GM18861 (cell line): ENCODE results near the gene B3GNT7.
"Not testable (repeated sequence)": the region's sequence is repeated elsewhere in the genome, so short reads cannot be mapped to it uniquely, and the experiment has no call there.

ENCODE experiments used
- ATAC-seq: cut with Tn5 transposase; IDR thresholded peaks from one replicate; pipeline ENCODE4 v1.9.1; 2021; ENCODE audit not compliant: unreplicated experiment

B3GNT7 gene

DNA sequence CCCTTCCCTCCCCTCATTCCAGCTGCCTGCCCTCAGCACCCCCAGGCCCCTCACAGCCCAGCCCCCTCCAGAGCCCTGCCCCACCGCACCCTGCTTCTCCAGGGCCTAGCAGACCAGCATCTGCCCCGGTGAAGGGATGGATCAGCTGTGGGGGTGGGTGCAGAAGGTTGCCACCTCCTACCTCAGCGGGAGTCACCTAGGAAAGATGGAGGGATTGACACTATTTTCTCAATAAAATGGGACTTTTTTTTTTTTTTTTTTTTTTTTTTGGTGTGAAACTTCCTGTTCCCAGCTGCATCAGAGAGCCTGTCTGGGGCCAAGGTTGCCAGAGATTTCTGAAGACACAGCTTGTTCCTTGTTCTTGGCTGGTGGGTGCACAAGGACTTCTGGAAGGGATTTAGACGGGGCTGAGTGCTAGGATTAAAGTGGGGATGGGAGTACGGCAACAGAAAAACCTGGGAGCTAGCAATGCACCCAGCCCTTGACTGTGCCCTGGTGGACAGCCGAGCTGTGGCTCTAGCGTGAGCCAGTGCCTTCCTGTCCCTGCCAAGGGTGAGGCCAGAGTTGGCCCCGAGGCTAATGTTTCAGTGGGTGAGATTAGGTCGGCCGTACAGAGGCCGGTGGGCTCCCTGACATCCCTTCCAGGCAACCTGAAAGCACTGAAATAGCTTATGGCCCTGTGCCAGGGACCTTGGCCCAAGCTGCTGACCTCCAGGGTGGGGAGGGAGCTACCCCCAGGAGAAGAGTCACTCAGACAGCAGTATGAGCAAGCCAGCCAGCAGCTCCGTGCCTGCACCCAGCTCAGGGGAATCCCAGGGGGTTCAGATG is 4.6 kb downstream of the B3GNT7 start:
- no peak for ATAC-seq

DNA sequence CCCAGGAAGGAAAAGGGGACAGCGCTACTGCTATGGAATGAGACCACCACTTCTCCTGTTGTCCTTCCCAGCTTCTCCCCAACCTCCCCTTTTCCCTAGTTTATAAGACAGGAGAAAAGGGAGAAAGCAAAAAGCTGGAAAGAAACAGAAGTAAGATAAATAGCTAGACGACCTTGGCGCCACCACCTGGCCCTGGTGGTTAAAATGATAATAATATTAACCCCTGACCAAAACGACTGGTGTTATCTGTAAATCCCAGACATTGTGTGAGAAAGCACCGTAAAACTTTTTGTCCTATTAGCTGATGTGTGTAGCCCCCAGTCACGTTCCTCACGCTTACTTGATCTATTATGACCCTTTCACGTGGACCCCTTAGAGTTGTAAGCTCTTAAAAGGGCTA is 5.2 kb downstream of the B3GNT7 start:
- not testable (repeated sequence) for ATAC-seq

DNA sequence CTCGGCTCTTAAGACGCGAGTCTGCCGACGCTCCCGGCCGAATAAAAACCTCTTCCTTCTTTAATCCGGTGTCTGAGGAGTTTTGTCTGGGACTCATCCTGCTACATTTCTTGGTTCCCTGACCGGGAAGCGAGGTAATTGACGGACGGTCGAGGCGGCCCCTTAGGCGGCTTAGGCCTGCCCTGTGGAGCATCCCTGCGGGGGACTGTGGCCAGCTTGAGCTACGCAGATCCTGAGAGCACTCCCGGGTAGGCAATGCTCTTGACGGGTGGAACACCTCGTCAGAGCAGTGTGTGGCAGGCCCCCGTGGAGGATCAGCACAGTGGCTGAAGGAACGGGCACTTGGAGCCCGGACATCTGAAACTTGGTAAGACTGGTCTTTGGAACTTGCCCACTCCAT is 5.6 kb downstream of the B3GNT7 start:
- not testable (repeated sequence) for ATAC-seq

DNA sequence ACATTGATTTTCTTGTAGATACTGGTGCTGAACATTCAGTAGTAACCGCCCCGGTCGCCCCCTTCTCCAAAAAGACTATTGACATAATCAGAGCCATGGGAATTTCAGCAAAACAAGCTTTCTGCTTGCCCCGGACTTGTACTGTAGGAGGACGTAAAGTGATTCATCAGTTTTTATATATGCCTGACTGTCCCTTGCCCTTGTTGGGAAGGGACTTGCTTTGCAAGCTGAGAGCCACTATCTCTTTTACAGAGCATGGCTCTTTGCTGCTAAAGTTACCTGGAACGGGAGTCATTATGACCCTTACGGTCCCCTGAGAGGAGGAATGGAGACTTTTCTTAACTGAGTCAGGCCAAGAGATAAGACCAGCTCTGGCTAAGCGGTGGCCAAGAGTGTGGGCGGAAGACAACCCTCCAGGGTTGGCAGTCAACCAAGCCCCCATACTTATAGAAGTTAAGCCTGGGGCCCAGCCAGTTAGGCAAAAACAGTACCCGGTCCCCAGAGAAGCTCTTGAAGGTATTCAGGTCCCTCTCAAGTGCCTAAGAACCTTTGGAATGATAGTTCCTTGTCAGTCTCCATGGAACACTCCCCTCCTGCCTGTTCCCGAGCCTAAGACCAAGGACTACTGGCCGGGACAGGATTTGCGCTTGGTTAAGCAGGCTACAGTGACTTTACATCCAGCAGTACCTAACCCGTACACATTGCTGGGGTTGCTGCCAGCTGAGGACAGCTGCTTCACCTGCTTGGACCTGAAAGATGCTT is 8.1 kb downstream of the B3GNT7 start:
- not testable (repeated sequence) for ATAC-seq

DNA sequence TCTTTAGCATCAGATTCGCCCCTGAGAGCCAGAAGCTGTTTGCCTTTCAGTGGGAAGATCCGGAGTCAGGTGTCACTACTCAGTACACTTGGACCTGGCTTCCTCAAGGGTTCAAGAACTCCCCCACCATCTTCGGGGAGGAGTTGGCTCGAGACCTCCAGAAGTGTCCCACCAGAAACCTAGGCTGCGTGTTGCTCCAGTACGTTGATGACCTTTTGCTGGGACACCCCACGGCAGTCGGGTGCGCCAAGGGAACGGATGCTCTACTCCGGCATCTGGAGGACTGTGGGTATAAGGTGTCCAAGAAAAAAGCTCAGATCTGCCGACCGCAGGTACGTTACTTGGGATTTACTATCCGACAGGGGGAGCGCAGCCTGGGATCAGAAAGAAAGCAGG is 8.7 kb downstream of the B3GNT7 start:
- ATAC-seq = not testable (repeated sequence)

DNA sequence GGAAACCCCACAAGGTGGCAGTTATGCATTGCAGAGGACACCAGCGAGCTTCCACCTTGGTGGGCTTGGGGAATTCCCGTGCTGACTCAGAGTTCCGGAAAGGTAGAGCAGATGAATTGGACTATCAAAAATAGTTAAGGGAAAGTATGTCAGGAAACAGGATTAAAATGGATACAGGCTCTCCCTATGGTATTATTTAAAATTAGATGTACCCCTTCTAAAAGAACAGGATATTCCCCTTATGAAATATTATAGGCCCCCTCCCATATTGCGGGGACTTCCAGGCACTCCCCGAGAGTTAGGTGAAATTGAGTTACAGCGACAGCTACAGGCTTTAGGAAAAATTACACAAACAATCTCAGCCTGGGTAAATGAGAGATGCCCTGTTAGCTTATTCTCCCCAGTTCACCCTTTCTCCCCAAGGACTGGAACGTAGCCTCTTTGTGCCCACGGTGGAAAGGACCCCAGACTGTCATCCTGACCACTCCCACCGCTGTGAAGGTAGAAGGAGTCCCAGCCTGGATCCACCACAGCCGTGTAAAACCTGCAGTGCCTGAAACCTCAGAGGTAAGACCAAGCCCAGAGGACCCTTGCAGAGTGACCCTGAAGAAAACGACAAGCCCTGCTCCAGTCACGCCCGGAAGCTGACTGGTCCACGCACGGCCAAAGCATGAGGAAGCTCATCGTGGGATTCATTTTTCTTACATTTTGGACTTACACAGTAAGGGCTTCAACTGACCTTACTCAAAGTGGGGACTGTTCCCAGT is 10.3 kb downstream of the B3GNT7 start:
- ATAC-seq = not testable (repeated sequence)

DNA sequence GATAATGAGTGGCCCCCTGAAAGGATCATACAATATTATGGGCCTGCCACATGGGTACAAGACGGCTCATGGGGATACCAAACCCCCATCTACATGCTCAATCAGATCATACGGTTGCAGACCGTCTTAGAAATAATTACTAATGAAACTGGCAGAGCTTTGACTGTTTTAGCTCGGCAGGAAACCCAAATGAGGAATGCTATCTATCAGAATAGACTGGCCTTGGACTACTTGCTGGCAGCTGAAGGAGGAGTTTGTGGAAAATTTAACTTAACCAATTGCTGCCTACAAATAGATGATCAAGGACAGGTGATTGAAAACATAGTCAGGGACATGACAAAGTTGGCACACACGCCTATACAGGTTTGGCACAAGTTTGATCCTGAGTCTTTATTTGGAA is 12.2 kb downstream of the B3GNT7 start:
- ATAC-seq = not testable (repeated sequence)

DNA sequence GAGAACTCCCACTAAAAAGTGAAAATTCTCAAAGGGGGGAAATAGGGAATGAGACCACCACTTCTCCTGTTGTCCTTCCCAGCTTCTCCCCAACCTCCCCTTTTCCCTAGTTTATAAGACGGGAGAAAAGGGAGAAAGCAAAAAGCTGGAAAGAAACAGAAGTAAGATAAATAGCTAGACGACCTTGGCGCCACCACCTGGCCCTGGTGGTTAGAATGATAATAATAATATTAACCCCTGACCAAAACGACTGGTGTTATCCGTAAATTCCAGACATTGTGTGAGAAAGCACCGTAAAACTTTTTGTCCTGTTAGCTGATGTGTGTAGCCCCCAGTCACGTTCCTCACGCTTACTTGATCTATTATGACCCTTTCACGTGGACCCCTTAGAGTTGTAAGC is 12.8 kb downstream of the B3GNT7 start:
- not testable (repeated sequence) for ATAC-seq

DNA sequence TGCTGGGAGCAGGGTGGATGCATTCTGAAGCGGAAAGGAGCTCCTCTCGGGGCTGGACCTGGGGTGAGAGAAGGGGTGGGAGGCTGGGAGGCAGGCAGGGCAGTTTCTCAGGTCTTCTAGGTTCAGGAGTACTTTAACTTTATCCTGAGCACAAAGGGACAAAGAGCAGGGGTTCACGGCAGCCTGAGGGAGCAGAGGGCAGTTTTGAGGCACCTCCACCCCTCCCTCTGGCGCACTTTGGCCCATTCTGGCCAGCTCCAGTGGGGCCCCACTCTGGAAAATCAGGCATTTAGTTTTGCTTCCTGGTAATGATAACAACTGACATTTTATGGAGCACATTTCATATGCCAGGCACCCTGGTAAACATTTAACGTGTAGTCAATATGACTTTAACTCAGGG is 14.3 kb downstream of the B3GNT7 start:
- no peak for ATAC-seq

DNA sequence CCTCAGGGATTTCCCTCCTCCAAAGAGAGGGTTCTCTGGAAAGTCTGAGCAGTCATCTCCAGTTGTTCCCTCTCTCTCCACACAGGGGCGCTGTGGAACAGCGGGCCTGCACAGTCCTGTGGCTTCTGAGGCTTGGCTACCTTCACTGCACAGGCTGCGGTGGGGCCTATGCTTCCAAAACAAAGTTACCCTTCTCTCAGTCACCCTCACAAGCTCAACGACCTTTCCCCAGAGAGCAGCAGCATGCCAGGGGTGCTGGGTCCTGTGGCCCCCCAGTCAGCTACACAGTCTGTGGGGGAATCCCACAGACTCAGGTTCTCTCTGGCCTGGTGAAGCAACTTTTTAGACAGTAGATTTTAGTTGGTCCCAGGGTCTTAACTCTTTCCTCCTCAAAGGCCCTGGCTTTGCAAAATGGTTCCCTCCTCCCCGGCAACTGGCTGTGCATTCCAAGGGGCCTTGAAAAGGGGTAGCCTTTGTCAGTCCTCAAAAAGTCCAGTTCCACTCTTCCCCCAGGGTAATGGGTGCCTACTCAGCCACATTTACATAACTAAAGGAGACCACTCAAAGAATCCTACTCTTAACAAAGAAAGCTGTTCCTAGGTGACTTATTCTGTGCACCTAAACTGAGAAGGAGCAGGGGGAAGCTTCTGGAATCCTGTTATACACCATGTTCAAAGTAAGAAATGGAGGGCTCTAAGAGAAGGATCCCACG is 14.9 kb downstream of the B3GNT7 start:
- no peak for ATAC-seq

DNA sequence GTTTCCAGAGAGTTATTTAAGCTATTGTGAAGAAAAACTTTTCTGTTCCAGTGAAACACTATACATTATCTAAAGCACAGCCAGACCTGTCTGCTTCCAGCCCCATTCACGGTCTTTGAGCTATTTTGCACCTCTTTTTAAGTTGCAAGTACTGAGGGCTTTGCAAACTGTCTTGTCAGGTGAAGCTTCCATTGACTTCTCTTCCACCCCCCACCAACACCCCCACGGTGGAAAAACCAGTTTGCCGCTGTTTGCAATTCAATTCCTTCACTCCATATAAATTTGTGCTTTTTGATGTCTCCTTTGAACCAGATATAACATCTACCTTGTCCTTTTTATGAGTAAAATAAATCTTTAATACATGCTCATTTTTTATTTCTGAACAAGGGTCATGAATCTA is 15.7 kb downstream of the B3GNT7 start:
- ATAC-seq = no peak

DNA sequence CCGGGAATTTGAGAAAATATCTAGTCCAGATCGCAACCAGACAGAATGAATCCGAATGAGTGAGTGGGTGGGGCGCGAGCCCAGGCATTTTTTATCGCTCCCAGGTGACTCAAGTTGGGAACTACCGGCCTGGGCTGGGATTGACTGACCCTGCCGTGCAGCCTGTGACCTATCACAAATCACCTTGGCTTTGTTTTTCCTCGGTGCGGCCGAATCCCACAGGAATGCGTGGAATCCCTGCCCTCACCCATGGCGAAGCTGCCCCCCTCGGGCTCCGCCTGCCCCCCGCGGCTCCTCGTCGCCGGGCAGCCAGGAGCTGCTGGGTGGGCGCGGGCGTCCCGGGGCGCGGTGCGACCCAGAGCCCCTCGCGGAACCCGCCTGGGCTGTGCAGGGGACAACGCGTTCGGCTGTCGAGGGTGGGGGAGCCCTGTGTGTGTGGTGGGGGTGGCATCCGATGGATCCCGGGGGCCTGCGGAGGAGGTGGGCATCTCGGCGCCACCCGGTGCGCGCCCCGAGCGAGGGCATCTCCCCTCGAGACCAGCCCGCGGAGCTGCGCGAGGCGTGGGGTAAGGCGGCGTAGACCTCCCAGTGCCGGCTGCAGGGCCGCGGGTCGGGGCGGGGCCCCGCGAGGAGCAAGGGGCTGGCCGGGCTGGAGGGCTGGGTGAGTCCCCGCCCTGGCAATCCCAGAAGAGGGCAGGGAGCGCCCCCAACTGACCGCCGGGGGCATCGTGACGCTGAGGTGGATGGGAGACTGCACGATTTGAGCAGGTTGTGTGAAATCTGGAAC is 16.5 kb downstream of the B3GNT7 start:
- peak; percentile 93 for ATAC-seq

DNA sequence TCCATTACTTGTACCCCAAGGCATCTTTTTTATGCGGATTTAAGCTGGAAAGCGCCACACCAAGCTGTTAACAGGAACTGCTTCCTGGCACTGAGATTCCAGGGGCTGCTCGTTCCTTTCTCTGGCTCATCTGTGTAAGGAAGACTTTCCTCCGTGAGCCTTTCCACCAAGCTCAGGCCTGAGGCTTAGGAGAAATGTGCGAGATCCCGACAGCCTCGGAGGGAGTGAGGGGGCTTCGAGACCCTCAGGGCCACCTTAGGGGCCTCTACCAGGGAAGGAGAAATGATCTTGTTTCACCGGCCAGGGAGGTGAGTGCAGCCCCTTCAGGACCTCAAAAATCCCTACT is 17.1 kb downstream of the B3GNT7 start:
- ATAC-seq = no peak

DNA sequence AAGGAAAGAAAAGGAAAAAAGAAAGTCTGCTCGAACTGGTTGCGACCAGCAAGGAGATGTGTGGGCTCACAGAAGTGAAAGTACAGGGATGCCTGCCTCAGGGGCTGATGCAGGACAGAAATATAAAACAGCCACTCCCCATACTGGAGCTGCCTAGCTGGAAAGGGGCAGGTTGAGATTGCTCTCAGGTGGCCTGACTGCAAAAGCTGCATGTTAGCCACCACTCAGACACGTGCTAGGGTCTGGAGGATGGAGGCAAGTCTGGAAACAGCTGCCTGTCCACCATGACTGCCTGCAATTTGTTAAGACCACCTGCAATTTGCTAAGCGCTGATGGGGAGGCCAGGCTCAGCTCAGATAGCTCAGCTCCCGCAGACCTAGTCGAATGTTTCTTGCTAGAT is 17.9 kb downstream of the B3GNT7 start:
- ATAC-seq = no peak

DNA sequence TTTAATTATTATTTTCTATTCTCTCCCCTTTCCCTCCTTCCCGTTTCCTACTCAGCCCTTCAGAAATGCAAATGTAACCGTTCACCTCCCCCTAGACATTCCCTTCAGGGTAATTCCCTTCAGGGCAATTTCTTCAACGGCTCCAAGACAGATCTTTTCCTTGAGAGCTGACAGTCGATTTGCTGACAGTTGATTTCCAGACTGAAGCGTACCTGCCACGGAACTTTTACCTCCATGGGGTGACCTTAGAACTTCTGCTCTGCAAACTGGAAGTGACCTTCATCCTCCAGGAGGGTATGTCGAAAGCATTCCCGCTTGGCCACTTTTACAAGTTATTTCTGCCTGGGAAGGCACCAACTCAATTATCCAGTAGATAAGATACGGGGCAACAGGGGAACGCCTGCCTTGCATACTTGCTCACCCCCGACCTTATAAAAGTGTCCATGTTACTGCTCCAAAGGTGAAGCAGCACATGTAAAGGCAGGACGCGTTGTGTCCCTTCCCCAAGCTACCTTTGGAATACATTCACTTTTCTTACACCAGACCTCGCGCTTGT is 18.5 kb downstream of the B3GNT7 start:
- ATAC-seq = no peak

DNA sequence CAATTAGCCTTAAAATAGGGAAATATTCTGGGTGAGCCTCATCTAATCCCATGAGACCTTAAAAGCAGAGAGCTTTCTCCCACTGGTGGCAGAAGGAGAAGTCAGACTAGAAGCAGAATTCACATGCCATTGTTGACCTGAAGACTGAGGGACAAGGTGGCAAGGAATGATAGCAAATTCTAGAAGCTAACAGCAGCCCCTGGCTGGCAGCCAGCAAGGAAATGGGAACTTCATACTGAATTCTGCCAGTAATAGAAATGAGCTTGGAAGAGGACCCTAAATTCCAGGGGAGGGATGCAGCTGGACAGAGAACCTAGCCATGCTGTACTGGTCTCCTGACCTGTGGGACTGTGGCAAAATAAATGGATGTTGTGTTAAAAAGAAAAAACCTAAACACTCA is 19.5 kb downstream of the B3GNT7 start:
- ATAC-seq = no peak

DNA sequence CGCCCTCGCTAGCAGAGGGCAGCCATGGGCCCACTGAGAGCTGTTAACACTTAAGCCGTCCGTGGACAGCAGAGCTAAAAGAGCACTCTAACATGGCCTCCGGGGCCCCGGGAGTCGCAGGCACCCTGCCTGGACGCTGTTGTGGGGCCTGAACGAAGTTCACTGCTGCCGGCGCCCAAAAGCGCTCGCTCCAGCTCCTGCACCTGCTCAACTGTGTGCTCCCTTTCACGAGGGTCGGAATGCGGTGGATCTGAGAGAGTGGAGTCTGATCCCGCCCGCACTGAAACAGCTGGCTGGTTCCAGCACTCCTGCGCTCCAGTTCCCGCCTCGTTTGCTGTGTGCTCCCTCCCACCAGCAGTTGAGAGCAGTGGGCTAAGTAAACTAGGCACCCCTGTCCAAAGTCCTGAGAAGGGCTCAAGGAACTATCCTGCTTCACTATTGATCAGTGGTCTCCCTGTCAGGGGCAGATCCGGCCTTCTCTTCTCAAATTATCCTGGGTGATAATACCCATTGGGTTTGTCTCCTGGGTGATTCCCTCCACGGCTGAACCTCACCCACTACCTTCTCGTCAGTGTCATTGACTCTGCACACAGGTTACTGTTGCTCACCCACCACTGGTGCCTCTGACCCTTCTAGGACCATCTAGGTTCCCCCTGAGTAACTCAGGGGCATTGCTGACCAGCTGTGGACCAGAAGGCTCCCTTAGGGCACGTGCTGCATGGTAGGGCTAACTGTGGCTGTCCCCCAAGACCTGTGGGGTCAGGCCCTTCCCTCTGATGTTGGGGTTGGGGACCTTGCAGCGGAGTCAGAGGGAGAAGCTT is 23.5 kb downstream of the B3GNT7 start:
- no peak for ATAC-seq

DNA sequence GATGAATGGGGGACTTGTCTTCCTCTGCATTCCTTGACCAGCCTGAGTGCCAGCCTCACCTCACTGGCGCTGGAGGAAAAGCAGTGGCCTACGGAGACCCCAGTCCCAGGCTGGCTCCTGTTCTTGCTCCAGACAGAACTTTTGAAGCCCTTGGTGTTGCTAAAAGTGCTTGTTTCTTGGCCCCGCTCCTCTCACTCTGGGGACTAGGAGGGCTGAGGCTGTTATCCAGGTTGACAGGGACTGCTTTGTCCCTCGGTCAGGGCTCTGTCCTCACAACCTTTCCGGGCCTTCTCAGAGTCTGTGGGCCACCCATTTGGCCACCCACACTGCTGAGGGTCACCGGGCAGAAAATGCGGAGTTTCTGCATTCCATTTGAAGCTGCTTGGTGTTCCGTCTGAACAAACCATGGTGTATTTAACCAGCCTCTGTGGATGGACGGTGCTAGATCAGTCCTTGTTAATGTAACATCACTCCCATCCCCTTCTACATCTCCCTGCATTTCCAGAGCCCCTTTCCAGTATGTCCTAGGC is 25.6 kb downstream of the B3GNT7 start:
- ATAC-seq = no peak

DNA sequence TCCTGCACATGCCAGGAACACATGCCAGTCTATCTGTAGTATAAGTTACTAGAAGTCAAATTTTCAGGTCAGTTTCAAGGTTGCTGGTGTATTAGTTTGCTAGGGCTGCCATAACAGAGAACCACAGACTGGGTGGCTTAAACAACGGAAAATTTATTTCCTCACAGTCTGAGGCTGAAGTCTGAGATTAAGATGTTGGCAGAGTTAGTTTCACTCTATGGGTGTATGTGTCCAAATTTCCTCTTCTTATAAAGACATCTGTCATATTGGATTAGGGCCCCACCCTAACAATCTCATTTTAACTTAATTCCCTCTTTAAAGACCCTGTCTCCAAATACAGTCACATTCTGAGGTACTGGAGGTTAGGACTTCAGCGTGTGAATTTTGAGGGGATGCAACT is 26.5 kb downstream of the B3GNT7 start:
- no peak for ATAC-seq
